ENCODE data around the gene TTC28.

The TTC28 gene

GRCh38 chr22:28021998-28022660 lies 657.5 kb downstream of the TTC28 start:
- no peak for DNase-seq (ENCODE audit: low spot score)

GRCh38 chr22:28021116-28021997 lies 658.3 kb downstream of the TTC28 start:
- DNase-seq (ENCODE audit: low spot score): no peak

GRCh38 chr22:28019881-28020861 lies 659.5 kb downstream of the TTC28 start:
- DNase-seq (ENCODE audit: low spot score): peak; percentile 87

GRCh38 chr22:28019360-28019759 lies 660.3 kb downstream of the TTC28 start:
- DNase-seq (ENCODE audit: low spot score): no peak

- no peak for DNase-seq (ENCODE audit: low spot score)
Observed at GRCh38 chr22:28018461-28018927, 661.1 kb downstream of the TTC28 start.

- DNase-seq (ENCODE audit: low spot score): no peak
Observed at GRCh38 chr22:28017859-28018258, 661.8 kb downstream of the TTC28 start.

- DNase-seq (ENCODE audit: low spot score): no peak
Observed at GRCh38 chr22:28017558-28017820, 662.2 kb downstream of the TTC28 start.

- no peak for DNase-seq (ENCODE audit: low spot score)
Observed at GRCh38 chr22:28016781-28017557, 662.7 kb downstream of the TTC28 start.

- no peak for DNase-seq (ENCODE audit: low spot score)
Observed at GRCh38 chr22:28015676-28016601, 663.7 kb downstream of the TTC28 start.

GRCh38 chr22:28015046-28015425 lies 664.6 kb downstream of the TTC28 start:
- no peak for DNase-seq (ENCODE audit: low spot score)

- no peak for DNase-seq (ENCODE audit: low spot score)
Observed at GRCh38 chr22:28014211-28015045, 665.2 kb downstream of the TTC28 start.

GRCh38 chr22:28013611-28014010 lies 666.0 kb downstream of the TTC28 start:
- DNase-seq (ENCODE audit: low spot score): no peak

GRCh38 chr22:28012832-28013460 lies 666.7 kb downstream of the TTC28 start:
- DNase-seq (ENCODE audit: low spot score): no peak

- DNase-seq (ENCODE audit: low spot score): peak; percentile 92
Observed at GRCh38 chr22:28009272-28009827, 670.3 kb downstream of the TTC28 start.

- DNase-seq (ENCODE audit: low spot score): no peak
Observed at GRCh38 chr22:28008649-28009048, 671.0 kb downstream of the TTC28 start.

- no peak for DNase-seq (ENCODE audit: low spot score)
Observed at GRCh38 chr22:28008056-28008455, 671.6 kb downstream of the TTC28 start.

GRCh38 chr22:28006271-28006670 lies 673.4 kb downstream of the TTC28 start:
- no peak for DNase-seq (ENCODE audit: low spot score)

GRCh38 chr22:28005513-28005912 lies 674.1 kb downstream of the TTC28 start:
- no peak for DNase-seq (ENCODE audit: low spot score)

GRCh38 chr22:28004021-28004420 lies 675.6 kb downstream of the TTC28 start:
- no peak for DNase-seq (ENCODE audit: low spot score)
